GM19467 (cell line): ENCODE measurements around the gene FCRLA.

Experiments
- ATAC-seq: cut with Tn5 transposase; IDR thresholded peaks from one replicate; pipeline ENCODE4 v1.9.1; 2021; ENCODE audit warnings: mild to moderate bottlenecking, moderate library complexity; ENCODE audit not compliant: unreplicated experiment

The FCRLA gene

DNA sequence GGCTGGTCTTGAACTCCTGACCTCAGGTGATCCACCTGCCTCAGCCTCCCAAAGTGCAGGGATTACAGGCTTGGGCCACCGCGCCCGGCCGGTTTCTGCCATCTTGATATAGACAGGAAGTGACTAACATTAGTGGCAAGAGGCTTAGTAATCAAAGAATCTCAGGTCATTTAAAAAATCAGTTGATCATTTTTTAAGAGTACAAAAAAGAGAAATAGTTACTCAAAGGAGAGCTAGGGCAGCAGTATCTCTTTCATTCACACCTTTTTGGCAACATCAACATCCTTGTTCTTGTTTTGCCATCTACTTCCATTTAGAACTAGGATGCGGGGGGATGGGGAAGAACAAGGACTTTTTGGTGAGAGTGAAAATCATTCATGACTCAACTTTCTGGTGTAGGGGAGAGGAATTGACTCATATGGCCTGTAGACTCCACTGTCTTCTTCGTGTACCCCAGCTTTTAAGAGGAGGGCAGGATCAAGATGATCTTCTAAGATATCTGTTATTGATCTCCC is 23.1 kb downstream of the FCRLA start:
- no peak for ATAC-seq

DNA sequence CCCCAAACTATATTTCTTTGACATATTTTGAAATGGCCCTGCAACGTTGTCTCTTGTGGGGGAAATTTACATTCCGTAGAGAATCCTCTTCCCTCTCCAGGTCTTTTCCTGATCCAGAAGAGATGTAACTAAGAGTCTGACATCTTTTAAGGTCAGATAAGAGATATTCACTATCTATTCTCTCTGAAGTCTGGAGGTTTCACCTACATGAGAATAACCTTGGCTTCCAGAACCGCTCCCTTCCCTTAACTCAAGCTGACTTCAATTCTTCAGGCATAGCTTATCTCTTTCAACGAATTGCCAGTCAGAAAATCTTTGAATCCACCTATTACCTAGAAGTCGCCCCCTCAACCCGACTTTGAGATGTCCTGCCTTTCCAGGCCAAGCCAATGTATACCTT is 24.2 kb downstream of the FCRLA start:
- no peak for ATAC-seq

DNA sequence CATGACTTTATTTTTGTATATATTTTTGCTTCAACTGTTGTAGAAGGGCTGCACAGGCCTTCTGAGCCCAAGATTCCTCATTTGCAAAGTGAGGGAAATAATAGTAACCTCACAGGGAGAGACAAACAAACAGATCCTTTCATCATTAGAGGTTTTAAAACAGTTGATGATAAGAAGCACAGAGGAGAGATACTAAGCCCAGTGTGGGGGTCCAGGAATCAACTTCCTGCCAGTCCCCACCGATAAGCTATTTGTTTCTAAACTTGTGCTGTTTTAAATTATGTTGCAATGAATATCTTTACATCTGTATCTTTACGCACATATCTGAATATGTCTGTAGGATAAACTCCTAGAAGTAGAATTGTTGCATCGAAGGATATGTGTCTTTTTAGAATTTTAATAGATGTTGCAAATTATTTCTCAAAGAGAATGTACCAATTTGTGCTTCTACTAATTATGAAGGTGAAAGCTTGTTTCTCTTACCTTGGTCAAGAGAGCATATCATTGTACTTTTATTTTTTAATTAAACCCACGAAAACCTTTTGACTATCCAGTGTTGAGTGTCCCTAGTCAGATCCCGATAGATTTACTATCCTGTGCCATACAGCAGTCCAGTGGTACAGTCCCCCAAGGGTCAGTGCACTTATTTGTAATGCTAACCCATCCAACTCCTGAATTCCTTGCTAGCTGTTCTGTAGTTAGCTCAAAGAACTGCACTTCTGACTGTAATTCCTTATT is 25.1 kb downstream of the FCRLA start:
- no peak for ATAC-seq

DNA sequence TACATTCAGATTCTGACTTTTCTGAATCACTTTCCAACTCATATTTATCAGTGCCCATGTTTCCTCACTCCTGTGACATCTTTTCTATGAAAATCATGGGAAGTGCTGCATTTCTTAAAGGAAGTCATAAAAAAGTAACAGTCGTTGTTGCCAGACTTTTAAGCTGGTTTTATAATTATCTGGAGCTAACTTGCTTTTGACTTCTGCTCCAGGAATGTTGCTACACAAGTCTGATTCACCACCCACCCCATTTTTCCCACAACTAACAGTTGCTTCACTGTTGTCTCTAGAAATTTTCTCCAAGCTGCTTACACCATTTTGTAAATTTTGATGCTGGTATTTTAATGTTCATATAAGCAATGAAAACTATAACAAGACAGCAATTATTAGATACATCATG is 26.5 kb downstream of the FCRLA start:
- no peak for ATAC-seq

GRCh38 chr1:161735837-161736236 is 28.8 kb downstream of the FCRLA start:
- no peak for ATAC-seq

- no peak for ATAC-seq
Measured at GRCh38 chr1:161736335-161736969, 29.4 kb downstream of the FCRLA start.

DNA sequence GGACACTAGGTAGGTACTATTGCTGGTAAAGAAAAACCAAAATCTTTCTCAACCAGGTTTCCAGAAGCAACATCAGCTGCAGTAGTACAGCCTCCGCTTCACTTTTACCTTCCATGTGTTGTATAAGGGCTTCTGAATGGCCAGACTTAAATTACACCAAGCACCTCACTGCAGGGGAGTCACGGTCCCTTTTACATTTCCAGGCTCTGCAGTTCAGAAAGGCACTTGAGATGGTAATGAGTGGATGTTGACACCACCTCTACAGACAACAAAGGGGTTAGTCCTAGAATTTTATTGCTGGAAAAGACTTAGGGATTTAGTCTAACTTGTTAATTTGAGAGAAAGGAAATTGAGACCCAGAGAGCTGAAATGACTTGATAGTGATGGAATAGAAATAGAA is 30.6 kb downstream of the FCRLA start:
- ATAC-seq = no peak

- ATAC-seq = peak; percentile 48
Measured at GRCh38 chr1:161738627-161739287, 31.7 kb downstream of the FCRLA start.

DNA sequence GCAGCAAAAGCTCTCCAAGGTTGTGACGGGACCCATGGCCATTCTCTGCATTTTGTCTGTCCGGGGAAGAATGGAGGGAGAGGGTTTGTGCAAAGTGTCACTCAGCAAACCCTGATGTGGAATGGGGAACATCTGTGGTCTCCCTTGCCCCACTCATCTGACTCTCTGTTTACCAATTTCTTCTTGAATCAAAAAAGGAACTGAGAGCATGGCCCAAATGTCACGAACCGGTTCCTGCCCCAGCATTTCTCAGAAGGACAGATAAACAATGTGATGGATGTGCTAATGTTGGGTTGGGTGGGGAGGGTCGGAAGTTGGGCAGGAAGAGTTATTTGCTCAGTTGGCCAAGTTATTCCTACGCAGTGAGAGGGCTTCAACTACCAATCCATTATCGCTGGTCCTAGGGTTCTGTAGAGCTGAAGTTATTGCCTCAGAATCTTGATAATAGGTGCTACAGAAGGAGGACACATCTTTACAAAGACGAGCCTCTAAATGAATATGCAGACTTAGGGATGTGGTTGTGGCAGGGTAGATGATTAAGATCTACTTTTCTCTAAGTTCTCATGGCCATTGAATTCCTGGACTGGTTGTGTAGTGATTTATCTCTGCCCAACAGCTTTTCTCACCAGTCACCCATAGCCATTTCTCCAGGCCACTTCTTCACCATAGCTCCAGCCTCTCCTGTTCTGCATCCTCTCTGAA is 33.0 kb downstream of the FCRLA start:
- ATAC-seq = no peak

GRCh38 chr1:161740921-161741320 is 33.9 kb downstream of the FCRLA start:
- no peak for ATAC-seq

- ATAC-seq = no peak
Measured at GRCh38 chr1:161743231-161743630, 36.2 kb downstream of the FCRLA start.

- ATAC-seq = no peak
Measured at GRCh38 chr1:161747801-161748200, 40.8 kb downstream of the FCRLA start.

GRCh38 chr1:161749509-161750407 is 42.7 kb downstream of the FCRLA start, which contains the start of gene DUSP12:
Gene DUSP12, plus strand, starts transcription at chr1:161749786. Its CDS starts 16 bp downstream, at chr1:161749802.
- ATAC-seq = peak; percentile 94

- no peak for ATAC-seq
Measured at GRCh38 chr1:161763522-161764098, 56.6 kb downstream of the FCRLA start.
